Measurements from ENCODE around the gene AADACL4. TPM values are rescaled to one million over a fixed set of nuclear protein-coding genes. Genes with fewer than 3 reads are reported as not detected.

AADACL4 gene
- under 0.01 TPM in 1 of 2 replicates, not detected in the other for total RNA-seq

DNA sequence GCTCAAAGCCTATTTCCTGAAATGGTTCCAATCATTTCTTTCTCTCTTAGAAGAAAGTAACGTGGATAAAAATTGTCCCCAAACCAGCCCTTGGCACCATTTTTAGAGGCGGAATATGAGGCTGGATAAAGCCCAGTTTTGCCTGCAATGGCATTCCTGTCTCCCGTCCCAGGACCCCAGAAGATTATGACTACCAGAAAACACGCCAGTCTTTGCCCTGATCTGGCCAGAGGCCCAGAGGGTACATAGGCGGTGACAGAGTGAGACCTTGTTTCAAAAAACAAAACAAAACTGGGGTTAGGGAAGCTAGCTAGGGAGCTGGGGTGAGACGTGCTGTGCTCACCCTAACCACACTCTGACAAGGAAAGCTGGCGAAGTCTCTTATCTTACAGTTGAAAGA, at the start of gene AADACL4:
Gene AADACL4 (plus strand): TSS at position 301 of the 400 bp plus-strand sequence. CDS start 462 bp downstream, outside the sequence.

DNA sequence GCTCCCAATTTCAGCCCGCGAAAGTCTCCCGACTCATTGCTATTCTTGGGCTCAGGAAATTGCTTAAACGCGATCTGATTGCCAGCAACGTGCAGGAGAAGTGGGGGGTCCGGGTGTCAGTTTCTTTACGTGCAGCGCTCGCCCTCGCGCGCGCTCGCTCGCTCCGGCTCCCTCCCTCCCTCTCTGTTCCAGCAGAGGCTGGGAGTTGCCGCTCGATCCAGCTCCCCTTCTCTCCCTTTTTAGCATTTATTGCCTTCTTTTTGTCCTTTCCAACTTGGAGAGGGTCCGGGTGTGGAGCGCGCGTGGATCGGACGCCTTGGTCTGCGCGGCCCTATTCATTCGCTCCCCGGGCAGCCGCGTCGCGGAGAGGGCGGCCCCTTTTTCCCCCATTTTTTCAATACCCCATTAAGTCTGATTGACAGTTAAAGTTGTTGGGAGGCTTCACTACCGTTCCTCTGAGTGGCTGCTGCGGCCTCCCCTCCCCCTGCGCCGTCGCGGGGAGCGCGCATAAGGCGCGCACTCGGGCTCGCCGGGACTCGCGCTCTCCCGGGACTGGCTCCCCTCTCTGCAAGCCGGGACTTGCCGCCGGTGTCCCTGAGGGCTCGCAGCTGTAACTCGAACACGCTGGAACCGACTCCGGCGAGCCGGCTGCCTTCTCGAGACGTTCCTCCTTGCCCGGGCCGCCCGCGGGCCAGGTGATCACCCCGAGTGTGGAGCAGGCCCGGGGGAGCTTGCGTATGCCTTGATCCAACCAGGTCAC, 25.8 kb upstream of the AADACL4 start, which contains the start of gene DHRS3:
Gene DHRS3 (minus strand): TSS at position 310 of the 760 bp plus-strand sequence. CDS start 862 bp downstream, outside the sequence.

DNA sequence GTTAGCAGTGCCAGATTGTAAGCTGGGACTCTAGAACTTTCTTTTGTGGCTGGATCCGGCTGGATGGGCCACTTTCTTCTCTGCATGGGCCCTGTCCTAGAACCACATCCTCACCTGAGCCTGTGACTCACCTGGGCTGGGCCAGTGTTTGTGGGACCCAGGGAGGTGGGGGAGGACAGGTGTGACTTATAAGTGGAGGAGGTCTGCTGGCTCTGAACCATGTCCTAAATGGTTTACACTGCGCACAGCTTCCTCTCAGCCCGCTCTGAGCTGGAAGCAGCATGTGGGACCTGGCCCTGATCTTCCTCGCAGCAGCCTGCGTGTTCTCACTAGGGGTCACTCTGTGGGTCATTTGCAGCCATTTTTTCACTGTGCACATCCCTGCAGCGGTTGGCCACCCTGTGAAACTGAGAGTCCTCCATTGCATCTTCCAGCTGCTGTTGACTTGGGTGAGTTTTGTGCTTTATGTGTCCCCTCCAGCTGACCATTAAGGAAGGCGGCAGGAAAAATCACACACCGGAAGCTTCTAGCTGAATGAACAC, 72.1 kb downstream of the AADACL4 start, which contains the start of gene AADACL3:
Gene AADACL3 (plus strand): TSS at position 215 of the 542 bp plus-strand sequence. CDS start 67 bp downstream, at position 282.

Other genes with a start within 250 kb of the AADACL4 start
- 94.1 and 147 TPM in 2 replicates for gene DHRS3, start 25.9 kb upstream of the AADACL4 start, total RNA-seq
- gene AADACL3, start 72.0 kb downstream of the AADACL4 start, total RNA-seq, result not detected in 2 replicates
- gene CFAP107, start 102.1 kb downstream of the AADACL4 start, total RNA-seq, result 0.12 TPM in 1 of 2 replicates, not detected in the other
- gene PRAMEF12, start 129.7 kb downstream of the AADACL4 start, total RNA-seq, result not detected in 2 replicates
- not detected in 2 replicates for gene PRAMEF1, start 147.3 kb downstream of the AADACL4 start, total RNA-seq
- not detected in 2 replicates for gene PRAMEF11, start 187.3 kb downstream of the AADACL4 start, total RNA-seq
- not detected in 2 replicates for gene HNRNPCL1, start 204.6 kb downstream of the AADACL4 start, total RNA-seq
- gene PRAMEF2, start 213.0 kb downstream of the AADACL4 start, total RNA-seq, result not detected in 2 replicates
- not detected in 2 replicates for gene PRAMEF4, start 242.1 kb downstream of the AADACL4 start, total RNA-seq

All from uterine smooth muscle cell (primary cell).